PFSK-1 (cell line): ENCODE data around the gene RPS3.

Experiments
- POLR2AphosphoS5 ChIP-seq: IDR thresholded peaks from 2 replicates; pipeline ENCODE4 v1.6.1; 2012; ENCODE audit warnings: low read depth, mild to moderate bottlenecking, control low read depth, low read length, moderate library complexity
- SIN3A ChIP-seq: IDR thresholded peaks from 2 replicates; pipeline ENCODE4 v1.6.1; 2012; ENCODE audit warnings: mild to moderate bottlenecking, low read length, moderate library complexity, borderline replicate concordance; ENCODE audit not compliant: insufficient read depth

- TF ChIP-seq POLR2AphosphoS5, result no peak
- no peak for TF ChIP-seq SIN3A
Measured at GRCh38 chr11:75426720-75427086, 27.4 kb downstream of the RPS3 start.
